ENCODE measurements around the gene KLK7.

The KLK7 gene

DNA sequence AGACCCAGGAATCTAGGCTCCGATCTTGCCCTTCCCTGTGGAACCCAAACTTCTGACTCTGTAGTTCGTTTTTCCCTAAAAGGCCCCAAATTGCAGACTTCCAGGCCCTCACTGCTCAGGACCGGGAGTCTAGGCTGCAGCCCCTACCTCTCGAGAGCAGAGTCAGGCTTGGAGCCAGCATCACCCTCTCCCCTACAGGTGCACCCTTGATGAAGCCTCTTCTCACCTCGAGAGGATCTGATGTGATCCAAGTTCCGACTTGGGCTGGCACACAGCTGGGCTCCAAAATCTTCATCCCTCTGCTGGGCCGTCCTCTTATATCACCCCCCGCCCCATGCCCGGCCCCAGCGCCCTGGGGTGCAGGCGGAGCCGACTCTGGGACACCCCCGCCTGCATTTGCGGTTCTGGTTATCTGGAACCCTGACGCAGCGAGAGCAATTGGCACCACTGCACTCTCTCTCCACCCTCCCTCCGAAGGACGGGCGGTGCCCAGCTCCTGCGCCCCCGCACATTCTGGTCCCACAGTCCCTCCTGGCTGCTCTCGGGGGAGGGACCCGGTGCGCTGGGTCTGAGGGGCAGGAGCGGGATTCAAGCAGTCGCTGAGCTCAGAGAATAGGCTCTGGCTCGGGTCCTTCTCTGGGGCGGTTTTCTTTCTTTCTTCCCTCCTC lies at the start of gene KLK7:
KLK7 (minus strand) TSS at position 293 of the 668 bp plus-strand sequence. CDS start 1,518 bp downstream, outside the sequence.
- peak within 1 kb of the TSS; percentile 48 for H3K27ac ChIP-seq
- DNase-seq (ENCODE audit: low read depth, low spot score), result no peak

- H3K27ac ChIP-seq, result no peak overlapping the region
- DNase-seq (ENCODE audit: low read depth, low spot score), result no peak
Observed at GRCh38 chr19:51031880-51032225, 48.1 kb upstream of the KLK7 start.

DNA sequence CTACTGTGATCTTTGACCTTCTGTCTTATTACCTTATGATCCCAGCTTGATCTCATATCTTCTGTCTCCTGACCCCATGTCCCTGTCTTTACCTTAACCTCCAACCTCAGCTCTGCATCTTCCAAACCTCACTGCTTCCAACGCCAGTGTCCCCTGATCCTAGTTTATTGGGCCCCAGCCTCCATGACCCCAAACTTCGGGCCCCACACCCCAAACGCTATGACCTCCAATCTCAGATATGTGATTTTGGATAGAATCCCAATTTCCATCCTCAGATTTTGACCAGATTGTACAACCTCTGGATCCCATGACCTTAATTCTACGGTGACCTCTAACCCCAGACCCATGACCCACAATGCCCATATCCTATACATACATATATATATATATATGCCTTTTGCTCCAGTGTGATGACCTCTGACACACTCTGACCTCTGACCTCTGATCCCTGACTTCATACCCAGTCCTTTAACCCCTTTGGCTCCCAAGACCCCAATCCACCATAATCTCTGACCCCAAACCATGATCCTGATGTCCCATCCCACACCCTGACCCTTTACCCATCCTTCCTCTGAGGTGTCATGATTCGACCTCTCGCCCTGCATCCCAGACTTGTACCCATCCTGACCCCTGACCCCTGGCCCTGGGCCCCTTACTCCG lies 47.6 kb upstream of the KLK7 start:
- no peak for DNase-seq (ENCODE audit: low read depth, low spot score)
- H3K27ac ChIP-seq, result no peak overlapping the region

GRCh38 chr19:51030631-51031030 lies 46.9 kb upstream of the KLK7 start:
- no peak for DNase-seq (ENCODE audit: low read depth, low spot score)
- H3K27ac ChIP-seq, result no peak overlapping the region

DNA sequence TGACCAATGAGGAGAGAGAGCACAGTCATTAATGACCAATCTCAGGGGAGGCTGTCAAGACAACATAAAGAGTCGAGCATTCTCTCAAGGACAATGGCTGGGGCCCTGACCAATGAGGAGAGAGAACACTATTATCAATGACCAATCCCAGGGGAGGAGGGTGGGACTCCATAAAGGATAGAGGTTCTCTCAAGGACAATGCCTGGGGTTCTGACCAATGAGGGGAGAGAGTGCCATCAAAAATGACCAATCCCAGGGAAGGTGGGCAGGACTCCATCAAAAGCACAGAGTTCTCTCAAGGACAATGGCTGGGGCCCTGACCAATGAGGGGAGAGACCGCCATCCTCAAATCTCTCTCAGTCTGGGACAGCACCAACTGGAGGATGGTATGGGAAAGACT lies 46.0 kb upstream of the KLK7 start:
- no peak for DNase-seq (ENCODE audit: low read depth, low spot score)
- H3K27ac ChIP-seq, result no peak overlapping the region

DNA sequence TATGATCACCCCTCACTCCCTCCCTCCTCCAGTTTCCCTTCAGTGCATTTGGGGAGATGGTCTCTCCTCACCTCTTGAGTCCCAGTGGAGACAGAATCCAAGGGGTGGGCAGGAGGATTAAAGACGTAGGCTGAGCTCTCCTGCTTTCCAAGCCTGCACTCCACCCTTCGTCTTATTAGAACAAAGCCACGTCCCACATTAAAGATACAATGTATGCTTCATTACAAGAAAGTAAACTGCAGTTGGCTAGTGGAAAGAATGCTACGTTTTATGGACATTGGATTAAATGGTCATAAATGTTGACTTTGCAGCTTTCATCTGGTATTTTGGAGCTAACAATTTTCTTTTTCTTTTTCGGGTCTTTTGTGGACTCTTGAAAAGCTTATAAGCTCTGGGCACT lies 44.2 kb upstream of the KLK7 start:
- no peak for DNase-seq (ENCODE audit: low read depth, low spot score)
- peak overlapping the region; percentile 86 for H3K27ac ChIP-seq

- DNase-seq (ENCODE audit: low read depth, low spot score), result no peak
- peak overlapping the region; percentile 86 for H3K27ac ChIP-seq
Observed at GRCh38 chr19:51027126-51027806, 43.5 kb upstream of the KLK7 start.

GRCh38 chr19:51026554-51026831 lies 42.8 kb upstream of the KLK7 start, which contains the start of gene KLK11:
KLK11 (minus strand) TSS chr19:51026616; CDS start chr19:51025631, 985 bp downstream.
- DNase-seq (ENCODE audit: low read depth, low spot score), result no peak
- H3K27ac ChIP-seq, result peak within 1 kb of the TSS; percentile 86

- H3K27ac ChIP-seq, result peak overlapping the region; percentile 86
- no peak for DNase-seq (ENCODE audit: low read depth, low spot score)
Observed at GRCh38 chr19:51025809-51026553, 42.3 kb upstream of the KLK7 start.

DNA sequence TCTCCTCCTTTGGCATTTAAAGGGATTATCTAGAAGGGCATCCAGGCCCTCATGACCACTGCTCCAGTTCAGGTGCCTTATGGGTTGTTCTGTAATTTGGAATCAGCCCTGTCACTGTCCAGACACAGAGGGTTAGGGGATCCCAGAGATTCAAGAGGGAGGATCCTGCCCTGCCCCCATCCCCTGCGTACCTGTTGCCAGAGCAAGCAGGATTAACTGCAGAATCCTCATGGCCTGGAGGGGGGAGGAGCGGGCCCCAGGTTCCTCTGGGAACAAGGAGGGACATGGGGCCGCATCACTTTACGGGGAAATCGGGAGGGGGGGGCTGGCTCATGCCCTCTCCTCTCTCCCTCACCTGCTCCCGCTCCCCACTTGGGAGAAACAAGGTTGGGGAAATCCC lies 41.7 kb upstream of the KLK7 start:
- no peak for DNase-seq (ENCODE audit: low read depth, low spot score)
- peak overlapping the region; percentile 86 for H3K27ac ChIP-seq

- H3K27ac ChIP-seq, result peak overlapping the region; percentile 86
- DNase-seq (ENCODE audit: low read depth, low spot score), result no peak
Observed at GRCh38 chr19:51024924-51025323, 41.2 kb upstream of the KLK7 start.

DNA sequence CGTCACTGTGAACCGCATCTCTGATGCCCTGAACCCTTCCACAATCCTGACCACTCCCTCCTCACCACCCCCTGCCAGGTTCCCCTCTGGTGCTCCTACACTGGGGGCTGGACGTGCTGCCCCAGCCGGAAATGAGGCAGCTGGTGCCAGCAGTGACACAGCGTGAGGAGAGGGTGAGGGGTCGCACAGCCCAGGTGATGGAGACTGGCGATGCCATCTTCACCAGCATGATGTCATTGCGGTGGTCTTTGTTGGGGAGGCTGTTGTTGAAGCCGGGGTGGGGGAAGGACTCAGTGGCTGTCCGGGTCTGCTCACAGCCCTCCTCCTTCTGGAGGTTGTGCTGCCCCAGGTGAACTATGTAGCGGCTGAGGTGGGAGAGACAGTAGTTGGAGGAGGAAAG lies 40.2 kb upstream of the KLK7 start:
- no peak for DNase-seq (ENCODE audit: low read depth, low spot score)
- H3K27ac ChIP-seq, result peak overlapping the region; percentile 86

DNA sequence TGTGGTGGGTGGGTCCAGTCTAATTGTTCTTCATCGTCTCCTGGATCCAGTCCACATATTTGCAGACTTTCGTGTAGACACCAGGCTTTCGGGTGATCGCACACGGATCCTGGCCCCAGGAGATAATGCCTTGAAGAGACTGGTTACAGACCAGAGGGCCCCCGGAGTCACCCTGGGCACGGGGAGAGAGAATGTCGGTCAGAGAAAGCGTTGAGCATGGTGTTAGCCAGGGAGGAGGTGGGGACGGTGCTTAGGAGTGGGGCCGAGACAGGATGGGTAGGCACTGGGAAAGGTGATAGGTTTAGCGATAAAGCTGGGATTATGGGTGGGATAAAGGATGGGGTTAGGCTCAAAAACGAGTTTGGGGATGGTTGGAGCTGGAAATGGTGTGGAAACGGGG lies 38.8 kb upstream of the KLK7 start:
- DNase-seq (ENCODE audit: low read depth, low spot score), result no peak
- peak overlapping the region; percentile 92 for H3K27ac ChIP-seq

GRCh38 chr19:51020988-51021651 lies 37.4 kb upstream of the KLK7 start:
- H3K27ac ChIP-seq, result peak overlapping the region; percentile 92

DNA sequence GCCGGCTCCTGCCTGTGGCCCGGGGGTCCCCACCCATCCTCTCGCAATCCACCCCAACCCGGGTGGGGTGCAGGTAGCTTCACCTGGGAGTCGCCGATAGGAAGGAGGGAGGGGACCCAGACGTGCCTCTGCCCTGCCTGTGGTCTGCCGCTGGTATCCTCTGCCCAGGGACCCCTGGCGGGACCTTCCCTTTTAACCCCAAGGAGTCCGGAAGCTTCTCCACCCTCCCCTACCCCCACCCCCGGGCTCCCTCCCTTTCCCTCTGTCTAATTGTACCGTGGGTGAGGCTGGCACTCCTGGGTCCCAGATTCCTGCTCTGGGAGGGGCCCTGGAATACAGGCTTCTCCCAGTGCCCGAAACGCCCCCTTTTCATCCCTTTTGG lies 35.8 kb upstream of the KLK7 start, which contains the start of gene KLK10:
KLK10 (minus strand) TSS at position 166 of the 382 bp plus-strand sequence. CDS start 579 bp downstream, outside the sequence.
- peak within 1 kb of the TSS; percentile 92 for H3K27ac ChIP-seq

More at GRCh38 chr19:51020988-51021651, 37.4 kb upstream of the KLK7 start:
- no peak for DNase-seq (ENCODE audit: low read depth, low spot score)

DNA sequence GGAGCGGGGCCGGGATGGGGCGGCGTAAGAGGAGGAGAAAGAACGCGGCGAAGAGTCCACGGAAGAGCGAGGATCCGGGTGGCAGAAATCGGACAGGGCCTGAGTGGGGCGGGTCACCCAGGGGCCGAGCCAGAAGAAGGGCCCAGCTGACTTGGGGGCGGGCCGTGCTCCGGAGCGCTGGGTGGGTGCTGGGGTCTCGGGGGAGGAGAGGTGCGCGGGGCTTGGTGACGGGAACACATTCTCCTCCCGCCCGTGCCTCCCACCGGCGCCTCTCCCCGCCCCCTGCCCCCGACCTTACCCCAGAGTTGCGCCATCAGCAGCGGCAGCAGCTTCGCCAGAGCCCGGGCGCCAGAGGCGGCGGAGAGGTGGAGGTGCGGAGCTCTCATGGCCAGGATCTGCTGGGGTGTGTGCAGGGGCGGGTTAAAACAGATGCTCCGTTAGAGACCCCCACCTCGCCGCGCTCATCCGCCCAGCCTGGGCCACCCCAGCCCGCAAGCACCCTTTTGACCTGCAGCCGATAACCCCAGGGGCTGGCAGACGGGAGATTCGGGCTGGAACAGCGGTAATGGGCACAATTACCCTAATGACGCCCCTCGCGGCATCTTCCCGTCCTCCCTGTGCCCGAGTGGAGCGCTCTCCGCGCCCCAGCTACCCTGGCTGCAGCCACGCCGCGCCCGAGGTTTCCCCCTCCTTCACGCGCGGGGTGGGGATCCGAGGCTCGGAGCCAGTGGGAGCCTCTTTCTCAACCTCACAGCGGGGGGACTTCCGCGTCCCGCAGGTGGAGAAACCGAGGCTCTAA lies 35.2 kb upstream of the KLK7 start:
- DNase-seq (ENCODE audit: low read depth, low spot score), result no peak

More for the DNA sequence above, 35.8 kb upstream of the KLK7 start, which contains the start of gene KLK10:
- no peak for DNase-seq (ENCODE audit: low read depth, low spot score)

GRCh38 chr19:51016798-51017683 lies 33.3 kb upstream of the KLK7 start:
- no peak for DNase-seq (ENCODE audit: low read depth, low spot score)
- H3K27ac ChIP-seq, result peak overlapping the region; percentile 92

More for the DNA sequence above, 35.2 kb upstream of the KLK7 start:
- H3K27ac ChIP-seq, result peak overlapping the region; percentile 92

- DNase-seq (ENCODE audit: low read depth, low spot score), result no peak
Observed at GRCh38 chr19:51015691-51016267, 32.1 kb upstream of the KLK7 start.

More at GRCh38 chr19:51015691-51016267, 32.1 kb upstream of the KLK7 start:
- H3K27ac ChIP-seq, result peak overlapping the region; percentile 92

All from epithelial cell of prostate (primary cell).